Lower leg skin (tissue), 4 donors: ENCODE results near the gene DPM2. TPM values are rescaled to one million over a fixed set of nuclear protein-coding genes. Genes with fewer than 3 reads are reported as not detected.

Experiments used
- DNase-seq, 2 donors: peaks; one replicate each; pipeline ENCODE4 v3.0.0-alpha.2; 2019; ENCODE audit warnings: low spot score in 2 of 2
- H3K4me3 ChIP-seq: fragments of 200-600 bp; sonication (generic); 2 replicates; pipeline ENCODE4 v1.5.1; 2017; ENCODE audit warnings: mild to moderate bottlenecking, low read depth; ENCODE audit not compliant: poor library complexity, severe bottlenecking
- POLR2A ChIP-seq, 2 donors: fragments of 450-650 bp; IDR thresholded peaks; one replicate each; pipeline ENCODE4 v1.6.1; 2016 to 2017; ENCODE audit warnings: antibody characterized with exemption in 2 of 2, mild to moderate bottlenecking in 1 of 2, moderate library complexity in 1 of 2
- WGBS, 2 donors: methylation state at CpG; one replicate each; pipeline ENCODE4 v1.1.5; 2018; 5-methylcytosine and 5-hydroxymethylcytosine counted together
- intact Hi-C: fragments of 100-400 bp; cut with DNase I; formaldehyde crosslinking; loops from one replicate; pipeline ENCODE4 v1.15.0; 2023; ENCODE audit warnings: low total_unique reads
- total RNA-seq, 4 donors: library from RNA; depleted of rRNA; stranded (reverse); fragments of >200 nt; gene quantifications; one replicate each; pipeline ENCODE4 v1.1.0, GENCODE V29; 2016
- TF ChIP-seq, protein P1 (sequence below), 3 donors: fragments of 450-650 bp; IDR thresholded peaks; one replicate each; pipeline ENCODE4 v1.5.1; 2016; ENCODE audit warnings: antibody characterized with exemption in 3 of 3, mild to moderate bottlenecking in 3 of 3, moderate library complexity in 2 of 3

DPM2 gene
- total RNA-seq, 4 donors from 2014 or later = 11.9 to 21.1 (median 15.8) TPM

GRCh38 chr9:127981559-127982121 is 44.0 kb upstream of the DPM2 start:
- no peak for TF ChIP-seq POLR2A (IDR thresholded peaks at IDR 0.05)
- TF ChIP-seq, protein P1, sequence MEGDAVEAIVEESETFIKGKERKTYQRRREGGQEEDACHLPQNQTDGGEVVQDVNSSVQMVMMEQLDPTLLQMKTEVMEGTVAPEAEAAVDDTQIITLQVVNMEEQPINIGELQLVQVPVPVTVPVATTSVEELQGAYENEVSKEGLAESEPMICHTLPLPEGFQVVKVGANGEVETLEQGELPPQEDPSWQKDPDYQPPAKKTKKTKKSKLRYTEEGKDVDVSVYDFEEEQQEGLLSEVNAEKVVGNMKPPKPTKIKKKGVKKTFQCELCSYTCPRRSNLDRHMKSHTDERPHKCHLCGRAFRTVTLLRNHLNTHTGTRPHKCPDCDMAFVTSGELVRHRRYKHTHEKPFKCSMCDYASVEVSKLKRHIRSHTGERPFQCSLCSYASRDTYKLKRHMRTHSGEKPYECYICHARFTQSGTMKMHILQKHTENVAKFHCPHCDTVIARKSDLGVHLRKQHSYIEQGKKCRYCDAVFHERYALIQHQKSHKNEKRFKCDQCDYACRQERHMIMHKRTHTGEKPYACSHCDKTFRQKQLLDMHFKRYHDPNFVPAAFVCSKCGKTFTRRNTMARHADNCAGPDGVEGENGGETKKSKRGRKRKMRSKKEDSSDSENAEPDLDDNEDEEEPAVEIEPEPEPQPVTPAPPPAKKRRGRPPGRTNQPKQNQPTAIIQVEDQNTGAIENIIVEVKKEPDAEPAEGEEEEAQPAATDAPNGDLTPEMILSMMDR (IDR thresholded peaks at IDR 0.05) = no peak
- intact Hi-C loops = no loop called here
- no peak for DNase-seq
- WGBS, 2 donors = 60 to 63% methylated on average over 11 of the region's 11 CpGs
- no peak overlapping the region for H3K4me3 ChIP-seq

- WGBS, 2 donors = 0% methylated on average over 24 to 30 of the region's 93 CpGs
- H3K4me3 ChIP-seq = peak within 1 kb of the TSS; percentile 78
- intact Hi-C loops = no loop called here
- DNase-seq = peak; percentile 92 to 99
- no peak for TF ChIP-seq POLR2A (IDR thresholded peaks at IDR 0.05)
- TF ChIP-seq, protein P1 (IDR thresholded peaks at IDR 0.05) = no peak
Observed at GRCh38 chr9:127980706-127981558, 43.3 kb upstream of the DPM2 start, which contains the start of gene EEIG1. Gene EEIG1 (minus strand): TSS chr9:127980989. CDS start chr9:127980137, 852 bp downstream.

- WGBS, 2 donors = 0 to 1% methylated on average over 24 to 47 of the region's 61 CpGs
- DNase-seq = no peak
- intact Hi-C loops = no loop called here
Observed at GRCh38 chr9:127980060-127980705, 42.5 kb upstream of the DPM2 start.

GRCh38 chr9:127979333-127980059 is 41.8 kb upstream of the DPM2 start:
- peak overlapping the region; percentile 78 for H3K4me3 ChIP-seq
- no peak for TF ChIP-seq POLR2A (IDR thresholded peaks at IDR 0.05)
- TF ChIP-seq, protein P1 (IDR thresholded peaks at IDR 0.05) = no peak
- DNase-seq = no peak
- WGBS, 2 donors = 6 to 14% methylated on average over 24 of the region's 24 CpGs
- intact Hi-C loops = no loop called here

More at GRCh38 chr9:127980060-127980705, 42.5 kb upstream of the DPM2 start:
- H3K4me3 ChIP-seq = peak overlapping the region; percentile 78
- TF ChIP-seq, protein P1 (IDR thresholded peaks at IDR 0.05) = no peak
- no peak for TF ChIP-seq POLR2A (IDR thresholded peaks at IDR 0.05)

GRCh38 chr9:127979015-127979332 is 41.3 kb upstream of the DPM2 start:
- DNase-seq = no peak
- WGBS, 2 donors = 32 to 44% methylated on average over 5 of the region's 5 CpGs

More at GRCh38 chr9:127979015-127979332, 41.3 kb upstream of the DPM2 start:
- peak overlapping the region; percentile 78 for H3K4me3 ChIP-seq
- intact Hi-C loops = no loop called here
- TF ChIP-seq, protein P1 (IDR thresholded peaks at IDR 0.05) = no peak
- TF ChIP-seq POLR2A (IDR thresholded peaks at IDR 0.05) = no peak
